NCI-H1092 treated with DMSO at 0.1 percent for 48 hours (cell line): ENCODE results near the gene RINT1.
A peak's percentile ranks its signal among the peaks of the same experiment; 100 is the strongest.
"Not testable (repeated sequence)": the region's sequence is repeated elsewhere in the genome, so short reads cannot be mapped to it uniquely, and the experiment has no call there.

Source experiments
- DNase-seq: peaks from one replicate; lab custom pipeline; 2025; lab: John Stamatoyannopoulos, UW

RINT1 gene

DNA sequence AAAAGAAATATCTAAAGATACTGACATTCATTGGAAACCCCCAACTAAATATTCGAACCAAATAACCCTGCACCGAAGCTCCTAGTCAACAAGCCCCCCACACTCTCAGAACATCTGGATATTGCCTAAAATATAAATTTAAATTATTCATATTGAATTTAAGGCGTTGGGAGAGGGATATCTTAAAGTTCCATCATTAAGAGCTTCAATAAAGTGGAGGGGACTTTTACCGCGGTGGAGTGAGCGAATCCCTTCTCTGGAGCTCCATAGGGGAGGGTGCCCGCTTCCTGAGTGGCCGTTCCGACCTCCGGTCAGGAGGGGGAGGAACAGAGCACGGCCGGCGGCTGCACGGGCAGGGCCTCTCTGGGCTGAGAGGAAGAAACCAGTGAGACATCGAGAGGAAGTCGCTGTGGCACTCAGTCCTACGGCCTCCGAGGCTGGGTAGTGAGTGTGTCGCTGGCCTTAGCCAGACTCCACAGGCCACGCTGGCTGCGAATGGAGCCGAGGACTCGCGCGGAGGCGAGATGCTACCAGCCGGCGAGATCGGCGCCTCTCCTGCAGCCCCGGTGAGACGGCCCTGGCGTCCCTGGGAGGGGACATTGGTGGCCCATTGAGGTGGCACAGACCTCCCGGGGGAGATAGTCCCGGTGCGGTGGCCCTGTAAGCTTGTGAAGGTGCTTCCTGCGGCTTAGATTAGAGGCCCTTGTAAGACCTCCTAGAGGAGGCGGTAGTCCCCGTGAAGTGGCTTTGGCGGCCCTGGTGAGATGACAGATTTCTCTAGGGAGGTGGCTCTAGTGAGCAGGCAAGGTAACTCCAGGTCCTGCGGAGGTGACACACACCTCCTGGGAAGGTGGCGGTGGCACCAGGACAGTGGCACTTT lies at the start of gene RINT1:
TSS of gene RINT1 (plus strand) at position 410 of the 880 bp plus-strand sequence. CDS start at position 525, 115 bp downstream.
- DNase-seq, result peak; percentile 95

DNA sequence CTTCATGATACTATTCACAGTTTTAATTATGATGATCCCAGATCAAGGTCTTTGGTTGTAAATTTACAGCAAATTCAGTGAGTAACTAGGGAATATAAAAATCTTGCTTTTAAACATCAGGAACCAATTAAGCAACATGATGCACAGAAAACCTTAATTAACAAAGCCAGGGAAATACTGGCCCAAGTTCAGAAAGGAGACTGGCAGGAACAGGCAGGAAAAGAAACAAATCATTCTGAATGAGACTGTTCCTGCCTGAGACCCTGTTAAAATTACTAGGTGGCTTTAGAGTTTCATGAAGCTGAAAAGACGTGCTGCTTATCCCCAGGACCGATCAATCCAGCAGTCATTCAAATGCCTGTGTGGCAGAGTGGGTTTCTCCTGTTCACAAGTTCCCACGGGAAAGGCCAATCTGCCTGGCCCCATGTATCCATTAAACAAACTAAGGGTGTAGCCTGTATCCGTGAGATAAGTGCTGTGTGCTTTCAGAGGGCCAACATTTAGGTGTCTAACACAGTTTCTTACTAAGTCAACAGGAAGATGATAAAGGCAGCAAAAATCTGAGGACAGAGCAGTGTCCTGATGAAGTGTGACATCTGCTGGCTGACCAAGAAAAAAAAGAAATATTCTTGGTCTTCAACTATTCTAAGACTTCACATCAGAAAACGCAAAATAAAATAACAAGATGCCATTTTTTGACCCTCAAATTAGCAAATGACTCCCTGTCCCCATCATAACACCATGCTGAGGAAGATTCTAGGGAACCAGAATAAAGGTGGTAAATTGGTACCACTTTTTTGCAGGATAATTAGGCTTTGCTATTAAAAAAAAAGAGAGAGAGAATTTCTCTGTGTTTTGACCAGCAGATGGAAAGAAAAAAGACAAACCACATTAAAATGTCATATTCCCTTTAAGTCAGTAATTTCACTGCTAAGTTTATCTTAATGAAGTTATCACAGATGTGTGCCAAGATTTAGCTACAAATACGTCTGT lies 44.1 kb upstream of the RINT1 start:
- DNase-seq, result no peak

DNA sequence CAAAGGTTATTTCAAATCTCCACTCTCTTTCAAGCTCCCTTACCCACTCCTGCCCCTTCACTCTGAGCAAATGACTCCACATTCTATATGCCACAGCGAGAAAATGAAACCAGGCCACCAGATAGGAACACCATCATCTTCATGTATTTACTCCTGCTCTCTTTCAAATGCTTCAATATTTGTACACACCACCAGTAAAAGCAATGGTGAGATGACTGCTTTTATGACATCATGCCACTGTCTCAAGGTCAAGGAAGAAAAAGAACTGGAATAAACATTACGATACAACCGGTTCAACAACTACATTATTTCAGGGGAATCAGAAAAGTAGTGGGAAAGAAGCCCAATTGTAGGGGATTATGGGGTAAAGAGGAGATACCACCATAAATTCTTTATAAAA lies 42.6 kb upstream of the RINT1 start:
- DNase-seq, result no peak

DNA sequence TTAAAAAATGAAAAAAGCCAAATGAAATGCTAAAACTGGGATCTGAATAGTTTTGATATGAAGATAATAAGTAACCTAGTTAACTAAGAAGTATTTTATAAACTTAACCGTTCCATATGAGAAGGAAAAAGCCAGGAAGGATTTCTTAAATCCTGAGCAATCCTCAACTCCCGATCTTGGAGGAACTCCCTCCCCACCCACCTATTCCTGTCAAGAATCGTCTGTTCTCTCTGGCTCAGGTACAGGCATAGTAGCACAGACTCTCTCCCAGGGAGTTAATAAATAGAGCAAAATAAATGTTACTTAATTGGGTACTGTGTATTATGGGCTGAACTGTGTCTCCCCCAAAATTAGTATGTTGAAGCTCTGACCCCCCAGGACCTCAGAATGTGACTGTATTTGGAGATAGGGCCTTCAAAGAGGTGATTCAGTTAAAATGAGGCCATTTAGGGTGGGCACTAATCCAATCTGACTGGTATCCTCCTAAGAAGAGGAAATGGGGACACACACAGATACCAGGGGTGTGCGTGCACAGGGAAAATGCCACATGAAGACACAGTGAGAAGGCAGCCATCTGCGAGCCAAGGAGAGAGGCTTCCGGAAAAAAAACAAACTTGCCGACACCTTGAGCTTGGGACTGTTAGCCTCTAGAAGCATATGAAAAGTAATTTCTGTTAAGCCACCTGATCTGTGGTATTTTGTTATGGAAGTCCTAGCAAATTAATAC lies 38.6 kb upstream of the RINT1 start:
- no peak for DNase-seq

DNA sequence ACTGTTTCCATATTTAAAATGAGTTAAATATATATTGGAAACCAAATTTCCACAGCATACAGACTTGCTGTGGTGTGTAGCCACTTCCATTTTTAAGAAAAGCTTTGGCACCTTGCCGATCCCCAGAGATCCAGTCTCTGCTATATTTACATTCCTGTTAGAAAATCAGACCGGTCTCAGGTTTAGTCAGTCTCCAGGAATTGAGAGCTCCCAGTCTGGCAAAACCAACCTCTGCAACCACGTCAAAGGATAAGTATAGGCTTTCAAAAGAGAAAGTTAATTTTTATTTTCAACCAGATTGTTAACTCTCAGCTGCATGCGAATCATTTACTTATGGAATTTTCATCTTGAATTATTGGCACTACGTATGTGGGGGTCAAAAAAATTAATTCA lies 38.1 kb upstream of the RINT1 start:
- no peak for DNase-seq

DNA sequence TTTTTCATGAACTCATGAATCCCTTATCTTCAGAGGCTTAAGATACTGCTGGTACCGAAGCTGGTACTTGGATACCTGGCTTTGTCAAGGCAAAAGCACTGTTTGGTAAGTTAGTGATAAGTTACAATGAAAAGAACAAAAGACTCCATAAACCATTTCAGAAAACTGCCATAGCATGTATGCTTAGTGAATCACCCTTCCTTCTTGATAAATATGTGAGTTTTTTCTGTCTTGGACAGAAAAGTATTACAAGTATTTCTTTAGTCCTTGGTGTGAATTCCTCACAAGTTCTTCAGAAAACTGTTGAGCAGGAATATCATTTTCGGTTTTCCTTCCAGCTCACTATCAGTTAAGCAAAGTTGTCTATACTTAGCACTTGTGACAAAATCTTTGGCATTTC lies 35.5 kb upstream of the RINT1 start:
- DNase-seq, result no peak

DNA sequence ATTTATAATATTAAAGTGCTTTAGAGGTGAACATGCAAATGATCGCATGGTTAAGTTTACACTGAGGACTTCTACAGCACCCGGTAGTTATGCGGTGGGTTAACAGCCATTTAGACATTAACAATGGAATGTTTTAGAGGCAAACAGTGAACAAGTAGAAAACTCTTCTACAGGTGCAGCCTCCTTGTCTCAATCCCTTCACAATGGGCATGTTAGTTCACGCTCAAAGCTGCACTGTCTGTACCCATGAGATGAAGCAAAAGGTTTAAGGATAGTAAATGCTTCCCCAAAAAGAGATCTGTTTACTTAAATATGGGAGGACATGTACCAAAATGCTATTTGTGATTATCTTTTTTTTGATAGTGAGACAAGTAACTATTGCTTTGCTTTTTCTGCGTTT lies 35.0 kb upstream of the RINT1 start:
- no peak for DNase-seq

DNA sequence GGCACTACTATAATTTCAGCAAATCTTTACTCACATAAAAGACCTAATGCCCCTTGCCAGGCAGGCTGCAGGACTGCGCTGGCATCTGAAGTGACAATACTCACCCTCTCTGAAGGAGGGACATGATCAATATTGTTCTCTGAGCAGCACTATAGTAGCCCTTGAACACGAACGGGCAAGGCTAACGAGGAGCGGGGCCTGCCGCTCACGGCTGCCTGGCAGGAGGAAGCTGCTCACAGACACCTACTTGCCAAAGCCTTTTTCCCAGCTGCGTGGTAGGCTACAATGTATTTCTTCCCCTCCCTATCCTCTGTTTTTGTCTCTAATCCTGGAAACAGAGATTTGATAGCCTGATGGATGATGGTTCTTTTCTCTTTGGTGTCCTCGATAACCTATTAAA lies 29.8 kb upstream of the RINT1 start:
- no peak for DNase-seq

DNA sequence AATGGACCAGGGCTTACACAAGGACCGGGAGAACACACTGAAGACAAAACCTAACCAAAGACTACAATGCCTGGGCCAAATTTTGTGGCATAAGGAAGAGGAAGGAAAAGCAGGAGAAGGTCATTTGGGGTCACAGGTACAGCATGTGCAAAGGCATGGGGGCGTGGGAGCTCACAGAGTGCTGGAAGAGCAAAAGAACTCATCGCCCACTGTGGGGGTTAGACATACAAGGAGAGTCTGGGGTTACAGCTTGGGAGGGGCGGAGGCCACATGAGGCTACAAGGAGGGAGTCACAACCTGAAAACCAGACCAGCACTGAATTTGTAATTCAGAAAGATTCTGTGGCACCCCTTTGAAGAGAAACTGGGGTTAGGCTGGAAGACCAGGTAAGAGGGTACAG lies 19.6 kb upstream of the RINT1 start:
- no peak for DNase-seq

DNA sequence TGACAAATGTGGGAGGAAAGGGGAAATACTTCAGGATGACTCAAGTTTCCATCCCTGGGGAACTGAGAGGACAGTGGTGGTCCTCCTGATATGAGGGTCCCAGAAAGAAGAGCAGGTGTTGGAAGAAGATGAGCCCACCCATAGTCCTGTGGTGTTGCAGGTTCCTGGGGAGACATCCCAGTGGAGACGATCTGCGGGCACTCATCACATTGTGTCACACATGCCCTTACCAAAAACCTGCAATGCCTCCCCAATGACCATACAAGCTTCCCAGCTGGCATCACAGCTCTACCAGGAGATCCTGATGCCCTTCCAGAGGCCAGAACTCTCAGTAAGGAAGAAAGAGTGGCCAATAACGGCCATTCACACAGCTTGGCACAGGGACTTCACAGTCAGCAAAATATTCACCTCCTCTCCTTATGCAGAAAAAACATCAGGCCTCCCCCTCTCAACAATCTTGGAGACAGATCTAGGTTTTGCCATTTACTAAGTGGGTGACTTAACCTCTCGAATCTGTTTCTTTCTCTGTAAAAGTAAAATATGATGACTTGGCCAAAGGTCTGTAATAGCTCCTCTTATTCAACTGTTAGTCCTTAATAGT lies 19.0 kb upstream of the RINT1 start:
- no peak for DNase-seq

DNA sequence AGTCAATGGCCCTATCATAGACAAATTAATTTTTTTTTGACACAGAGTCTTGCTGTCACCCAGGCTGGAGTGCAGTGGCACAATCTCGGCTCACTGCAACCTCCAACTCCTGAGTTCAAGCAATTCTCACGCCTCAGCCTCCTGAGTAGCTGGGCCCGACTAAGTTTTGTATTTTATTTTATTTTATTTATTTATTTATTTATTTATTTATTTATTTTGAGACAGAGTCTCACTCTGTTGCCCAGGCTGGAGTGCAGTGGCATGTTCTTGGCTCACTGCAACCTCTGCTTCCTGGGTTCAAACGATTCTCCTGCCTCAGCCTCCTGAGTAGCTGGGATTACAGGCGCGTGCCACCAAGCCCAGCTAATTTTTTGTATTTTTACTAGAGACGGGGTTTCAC lies 16.4 kb upstream of the RINT1 start:
- not testable (repeated sequence) for DNase-seq

DNA sequence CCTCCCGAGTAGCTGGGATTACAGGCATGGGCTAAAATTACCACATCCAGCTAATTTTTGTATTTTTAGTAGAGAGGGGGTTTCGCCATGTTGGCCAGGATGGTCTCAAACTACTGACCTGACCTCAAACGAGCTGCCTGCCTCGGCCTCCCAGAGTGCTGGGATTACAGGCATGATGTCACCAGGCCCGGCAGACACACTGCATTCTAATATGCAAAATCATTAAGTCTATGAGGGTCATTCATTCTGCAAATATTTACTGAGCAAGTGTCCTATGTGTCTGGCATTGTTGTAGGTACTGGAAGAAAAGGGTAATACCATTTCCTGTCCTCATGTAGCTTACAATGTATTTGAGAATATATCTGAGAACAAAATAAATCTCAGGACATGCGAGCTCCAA lies 12.6 kb upstream of the RINT1 start:
- no peak for DNase-seq

DNA sequence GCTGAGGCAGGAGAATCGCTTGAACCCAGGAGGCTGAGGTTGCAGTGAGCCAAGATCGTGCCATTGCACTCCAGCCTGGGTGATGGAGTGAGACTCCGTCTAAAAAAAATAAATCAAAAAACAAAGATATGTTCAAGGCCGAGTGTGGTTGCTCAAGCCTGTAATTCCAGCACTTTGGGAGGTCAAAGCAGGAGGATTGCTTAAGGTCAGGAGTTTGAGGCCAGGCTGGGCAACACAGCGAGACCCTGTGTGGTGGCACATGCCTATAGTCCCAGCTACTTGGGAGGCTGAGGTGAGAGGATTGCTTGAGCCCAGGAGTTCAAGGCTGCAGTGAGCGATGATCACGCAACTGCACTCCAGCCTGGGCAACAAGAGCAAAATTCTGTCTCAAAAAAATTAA lies 11.4 kb upstream of the RINT1 start:
- not testable (repeated sequence) for DNase-seq

DNA sequence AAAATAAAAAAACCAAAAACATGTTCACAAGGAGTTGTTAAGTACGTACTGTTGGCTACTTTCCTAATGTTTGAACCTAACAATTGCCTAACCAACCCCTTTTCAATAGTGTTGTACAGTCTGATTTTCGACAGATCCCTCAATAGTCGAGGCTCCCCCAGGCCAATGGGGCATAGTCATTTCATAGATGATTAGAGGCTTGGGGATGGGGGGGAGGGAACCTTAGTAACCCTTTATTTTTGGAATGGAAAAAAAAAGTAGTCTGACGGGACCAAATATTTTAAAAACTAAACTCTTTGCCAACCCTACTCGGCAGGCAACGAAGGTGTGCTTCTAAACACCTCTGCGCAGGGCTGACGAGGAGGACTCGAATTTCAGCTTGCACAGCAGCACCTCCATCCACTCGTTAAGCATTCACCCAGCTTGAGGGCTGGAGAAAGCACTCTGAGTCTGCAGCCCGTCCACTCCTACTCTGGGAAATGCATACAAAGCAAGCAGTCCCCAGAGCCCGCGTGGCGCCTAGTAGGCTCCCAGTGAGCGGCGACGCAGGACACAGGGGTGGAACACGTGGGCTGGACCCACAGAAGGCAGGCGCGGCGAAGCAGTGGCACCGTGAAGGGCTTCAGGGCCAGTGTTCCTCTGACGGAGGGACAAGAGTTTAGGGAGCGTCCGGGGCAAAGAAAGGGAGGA lies 10.8 kb upstream of the RINT1 start:
- DNase-seq, result peak; percentile 80

DNA sequence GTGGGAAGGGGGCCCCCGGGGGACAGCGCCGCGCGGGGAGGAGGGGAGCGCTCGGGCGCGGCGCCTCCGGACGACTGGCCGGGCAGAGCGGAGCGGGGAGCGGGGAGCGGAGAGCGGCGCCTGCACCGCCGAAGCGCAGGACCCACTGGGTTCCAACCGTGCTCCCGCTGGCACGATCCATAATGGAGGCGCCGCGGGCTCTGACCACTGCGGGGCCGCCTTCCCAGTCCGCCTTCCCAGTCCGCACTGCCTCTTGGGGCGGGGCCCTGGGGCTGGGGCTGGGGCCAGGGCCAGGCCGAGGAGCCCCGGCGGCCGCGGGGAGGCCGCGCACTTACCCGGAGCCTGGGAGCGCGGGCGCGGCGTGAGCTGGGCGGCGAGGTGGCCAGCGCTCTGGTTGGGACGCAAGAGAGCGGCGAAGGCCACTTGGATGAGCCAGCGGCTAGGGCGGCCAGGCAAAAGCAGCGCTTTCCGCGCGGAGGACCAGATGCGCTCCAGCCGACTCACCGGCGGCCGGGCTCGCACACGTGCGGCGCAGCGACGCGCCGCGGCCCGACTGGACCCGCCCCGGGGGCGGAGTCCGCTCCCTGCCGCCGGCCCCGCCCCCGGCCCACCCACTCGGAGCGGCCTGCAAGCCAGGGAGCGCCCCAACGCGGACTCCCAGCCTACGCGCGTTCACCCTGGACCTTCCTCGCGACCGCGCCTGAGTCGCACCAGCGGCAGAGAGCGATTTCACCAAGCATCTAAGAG lies 10.1 kb upstream of the RINT1 start, which contains the start of gene PUS7:
TSS of gene PUS7 (minus strand) at position 555 of the 747 bp plus-strand sequence. CDS start 13,759 bp downstream, outside the sequence.
- peak; percentile 92 for DNase-seq

DNA sequence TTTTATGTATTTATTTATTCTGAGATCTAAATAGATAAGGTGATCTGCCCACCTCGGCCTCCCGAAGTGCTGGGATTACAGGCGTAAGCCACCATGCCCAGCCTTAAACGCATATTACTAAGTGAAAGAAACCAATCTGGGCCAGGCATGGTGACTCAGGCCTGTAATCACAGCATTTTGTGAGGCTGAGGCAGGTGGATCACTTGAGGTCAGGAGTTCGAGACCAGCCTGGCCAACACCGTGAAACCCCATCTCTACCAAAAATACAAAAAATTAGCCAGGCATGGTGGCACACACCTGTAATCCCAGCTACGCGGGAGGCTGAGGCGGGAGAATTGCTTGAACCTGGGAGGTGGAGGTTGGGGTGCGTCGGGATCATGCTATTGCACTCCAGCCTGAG lies 7.6 kb upstream of the RINT1 start:
- DNase-seq, result not testable (repeated sequence)

DNA sequence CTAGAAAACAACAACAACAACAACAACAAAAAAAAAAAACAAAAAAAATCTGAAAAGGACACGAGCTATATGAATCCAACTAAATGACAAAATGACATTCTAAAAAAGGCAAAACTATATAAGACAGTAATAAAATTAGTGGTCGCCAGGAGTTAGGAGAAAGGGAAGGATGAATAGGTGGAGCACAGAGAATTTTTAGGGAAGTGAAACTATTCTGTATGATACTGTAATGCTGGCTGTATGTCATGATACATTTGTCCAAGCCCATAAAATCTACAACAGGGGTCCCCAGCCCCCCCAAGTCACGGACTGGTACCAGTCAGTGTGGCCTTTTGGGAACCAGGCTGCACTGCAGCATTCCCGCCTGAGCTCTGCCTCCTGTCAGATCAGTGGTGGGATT lies 7.2 kb upstream of the RINT1 start:
- DNase-seq, result no peak

DNA sequence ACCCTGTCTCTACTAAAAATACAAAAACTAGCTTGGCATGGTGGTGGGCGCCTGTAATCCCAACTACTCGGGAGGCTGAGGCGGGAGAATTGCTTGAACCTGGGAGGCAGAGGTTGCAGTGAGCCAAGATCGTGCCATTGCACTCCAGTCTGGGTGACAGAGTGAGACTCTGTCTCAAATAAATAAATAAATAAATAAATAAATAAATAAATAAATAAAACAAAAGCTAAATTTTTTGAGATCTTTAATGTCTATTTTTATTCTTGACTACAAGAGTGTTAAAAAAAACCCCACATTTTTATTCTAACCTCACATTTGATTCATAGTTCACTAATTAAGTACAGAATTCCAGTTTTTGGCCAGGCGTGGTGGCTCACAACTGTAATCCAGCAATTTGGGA lies 4.3 kb upstream of the RINT1 start:
- not testable (repeated sequence) for DNase-seq

DNA sequence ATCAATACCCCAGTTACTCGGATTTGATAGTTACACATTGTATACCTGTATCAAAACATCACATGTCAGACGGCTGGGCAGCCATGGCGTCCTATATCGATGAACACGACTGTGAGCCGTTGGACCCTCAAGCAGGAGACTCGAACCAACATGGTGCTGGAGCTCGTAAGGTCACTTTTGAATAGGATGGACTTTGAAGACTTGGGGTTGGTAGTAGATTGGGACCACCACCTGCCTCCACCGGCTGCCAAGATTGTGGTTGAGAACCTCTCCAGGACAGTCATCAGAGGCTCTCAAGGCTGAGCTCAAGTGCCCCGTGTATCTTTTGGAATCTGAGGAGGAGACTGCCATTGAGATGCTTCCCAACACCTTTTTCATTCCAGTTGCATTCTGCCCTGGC lies 1.9 kb upstream of the RINT1 start:
- DNase-seq, result no peak

DNA sequence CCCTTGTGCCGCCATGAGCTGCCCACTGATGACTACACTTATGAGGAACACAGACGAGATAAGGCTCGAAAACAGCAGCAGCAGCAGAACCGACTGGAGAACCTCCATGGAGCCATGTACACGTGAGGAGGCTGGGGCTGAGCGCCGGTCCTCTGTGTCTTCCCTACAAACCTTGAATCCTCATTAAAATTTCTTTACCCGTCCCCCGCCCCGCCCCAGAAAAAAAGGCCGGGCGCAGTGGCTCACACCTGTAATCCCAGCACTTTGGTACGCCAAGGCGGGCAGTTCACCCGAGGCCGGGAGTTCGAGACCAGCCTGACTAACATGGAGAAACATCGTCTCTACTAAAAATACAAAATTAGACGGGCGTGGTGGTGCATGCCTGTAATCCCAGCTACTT lies 1.5 kb upstream of the RINT1 start:
- DNase-seq, result no peak
